Midbrain (tissue), 1 donor: ENCODE data around the gene FARSA.
"Not testable (repeated sequence)": the region's sequence is repeated elsewhere in the genome, so short reads cannot be mapped to it uniquely, and the experiment has no call there.

Experiments used
- DNase-seq: peaks from one replicate; lab custom pipeline; 2025; lab: John Stamatoyannopoulos, UW

The FARSA gene

DNA sequence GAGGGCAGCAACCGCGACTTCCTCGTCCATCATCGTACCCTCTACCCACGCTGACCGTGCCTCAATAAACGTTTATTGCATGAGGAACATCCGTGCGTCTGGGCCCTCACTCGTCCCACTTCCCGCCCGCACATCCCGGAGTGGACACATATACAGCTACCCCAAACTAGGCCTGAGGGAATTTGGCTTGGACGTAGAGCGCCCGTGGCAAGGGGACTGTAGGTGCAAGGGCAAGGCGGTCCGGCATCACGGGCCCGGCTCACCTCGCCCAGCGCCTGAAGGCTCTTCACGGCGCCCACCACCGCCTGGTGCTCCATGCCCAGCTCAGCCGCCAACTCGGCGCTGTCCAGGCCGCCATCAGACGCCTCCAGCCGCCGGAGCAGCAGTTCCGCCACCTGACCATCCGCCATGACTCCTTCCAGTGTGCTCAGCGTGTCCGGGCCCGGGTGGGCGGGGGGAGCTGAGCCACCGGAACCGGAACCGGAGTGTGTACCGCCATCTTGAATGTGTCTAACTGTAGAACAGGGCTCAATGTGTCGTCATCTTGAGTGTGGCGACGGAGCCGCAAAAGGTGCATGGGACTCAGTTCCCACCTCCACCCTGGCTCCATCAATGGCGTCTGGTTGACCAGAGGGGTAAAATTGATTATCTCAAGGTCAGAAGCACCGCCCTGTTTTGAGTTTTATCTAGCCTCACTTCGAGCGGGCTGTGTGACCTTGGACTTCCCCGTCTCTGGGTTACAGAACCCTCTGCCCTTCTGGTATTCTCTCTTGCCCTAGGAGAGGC is at the start of gene FARSA:
TSS of gene FARSA (minus strand) at position 425 of the 786 bp plus-strand sequence. CDS start at position 410, 15 bp downstream.
- peak; percentile 97 for DNase-seq

DNA sequence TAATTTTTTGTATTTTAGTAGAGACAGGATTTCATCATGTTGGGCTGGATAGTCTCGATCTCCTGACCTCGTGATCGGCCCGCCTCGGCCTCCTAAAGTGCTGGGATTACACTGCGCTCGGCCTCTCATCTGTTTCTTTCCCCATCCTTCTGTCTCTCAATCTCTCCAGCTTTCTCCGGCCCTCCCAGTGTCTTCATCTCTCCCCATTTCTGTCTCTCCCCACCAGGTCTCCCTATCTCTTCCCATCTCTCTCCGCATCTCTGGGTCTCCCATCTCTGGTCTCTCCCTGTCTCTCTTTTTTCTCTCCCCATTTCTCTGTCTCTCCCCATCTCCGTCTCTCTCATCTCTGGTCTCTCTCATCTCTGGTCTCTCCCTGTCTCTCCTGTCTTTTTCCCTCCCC is 49.6 kb upstream of the FARSA start:
- no peak for DNase-seq

DNA sequence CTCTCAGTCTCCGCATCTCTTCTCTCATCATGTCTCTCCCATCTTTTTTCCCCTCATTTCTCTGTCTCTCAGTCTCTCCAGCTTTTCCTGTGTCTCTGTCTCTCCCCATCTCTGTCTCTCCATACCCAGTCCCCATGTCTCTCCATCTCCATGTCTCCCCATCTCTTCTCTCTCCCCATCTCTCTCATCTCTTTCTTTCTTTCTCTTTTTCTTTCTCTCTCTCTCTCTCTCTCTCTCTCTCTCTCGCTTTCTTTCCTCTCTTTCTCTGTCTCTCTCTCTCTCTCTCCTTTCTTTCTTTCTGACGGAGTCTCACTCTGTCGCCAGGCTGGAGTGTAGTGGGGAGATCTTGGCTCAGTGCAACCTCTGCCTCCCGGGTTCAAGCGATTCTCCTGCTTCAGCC is 49.1 kb upstream of the FARSA start:
- DNase-seq: no peak

DNA sequence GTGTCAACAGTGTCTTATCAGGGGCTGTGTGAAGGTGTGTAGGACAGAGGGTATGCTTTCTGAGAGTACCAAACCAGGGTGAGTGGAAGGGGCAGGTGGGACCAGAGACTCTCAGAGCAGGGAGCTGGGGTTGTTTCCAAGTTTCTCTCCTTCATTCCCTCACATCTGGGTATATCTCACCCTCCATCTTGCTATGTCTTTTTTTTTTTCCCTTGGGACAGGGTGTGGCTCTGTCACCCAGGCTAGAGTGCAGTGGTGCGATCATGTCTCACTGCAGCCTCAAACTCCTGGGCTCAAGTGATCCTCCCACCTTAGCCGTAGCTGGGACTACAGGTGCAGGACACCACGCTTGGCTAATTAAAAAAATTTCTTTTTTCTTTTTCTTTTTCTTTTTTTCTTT is 46.5 kb upstream of the FARSA start:
- DNase-seq: no peak

DNA sequence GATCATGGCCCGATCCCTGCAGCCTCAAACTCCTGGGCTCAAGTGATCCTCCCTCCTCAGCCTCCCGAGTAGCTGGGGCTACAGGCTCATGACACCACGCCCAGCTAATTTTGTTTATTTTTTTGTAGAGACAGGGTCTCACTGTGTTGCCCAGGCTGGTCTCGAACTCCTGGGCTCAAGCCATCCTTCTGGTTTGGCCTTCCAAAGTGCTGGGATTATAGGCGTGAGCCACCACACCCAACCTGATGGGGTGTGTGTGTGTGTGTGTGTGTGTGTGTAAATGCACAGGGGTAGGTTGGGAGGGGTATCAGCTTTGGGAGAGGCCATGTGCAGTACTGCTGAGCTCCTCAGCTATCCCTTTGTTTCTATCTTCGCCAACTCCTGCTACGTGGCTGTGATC is 42.6 kb upstream of the FARSA start:
- DNase-seq: not testable (repeated sequence)

DNA sequence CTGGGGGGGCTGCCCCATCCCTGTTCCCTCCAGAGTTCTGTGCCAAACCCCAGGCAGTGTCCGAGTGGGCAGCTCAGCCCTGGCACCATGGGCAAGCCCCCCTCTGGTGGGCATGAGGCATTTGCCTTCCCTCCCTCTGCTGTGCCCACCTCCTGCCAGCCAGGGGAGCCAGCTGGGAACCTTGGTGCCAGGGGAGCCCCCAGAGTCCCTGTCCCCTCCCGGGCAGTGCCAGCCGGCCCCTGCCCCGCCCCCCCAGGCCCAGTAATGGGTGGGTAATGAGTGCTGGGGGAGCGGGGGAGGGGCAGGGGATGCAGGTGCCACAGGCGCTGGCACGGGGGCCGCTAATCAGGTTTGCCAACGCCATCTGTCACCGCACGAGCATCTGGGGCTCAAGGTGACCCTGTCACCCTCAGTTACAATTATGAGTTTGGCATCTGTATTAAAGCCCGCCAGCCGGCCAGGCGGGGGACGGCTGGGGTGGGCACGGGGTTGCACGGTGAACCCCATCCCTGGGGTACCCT is 41.8 kb upstream of the FARSA start:
- no peak for DNase-seq

DNA sequence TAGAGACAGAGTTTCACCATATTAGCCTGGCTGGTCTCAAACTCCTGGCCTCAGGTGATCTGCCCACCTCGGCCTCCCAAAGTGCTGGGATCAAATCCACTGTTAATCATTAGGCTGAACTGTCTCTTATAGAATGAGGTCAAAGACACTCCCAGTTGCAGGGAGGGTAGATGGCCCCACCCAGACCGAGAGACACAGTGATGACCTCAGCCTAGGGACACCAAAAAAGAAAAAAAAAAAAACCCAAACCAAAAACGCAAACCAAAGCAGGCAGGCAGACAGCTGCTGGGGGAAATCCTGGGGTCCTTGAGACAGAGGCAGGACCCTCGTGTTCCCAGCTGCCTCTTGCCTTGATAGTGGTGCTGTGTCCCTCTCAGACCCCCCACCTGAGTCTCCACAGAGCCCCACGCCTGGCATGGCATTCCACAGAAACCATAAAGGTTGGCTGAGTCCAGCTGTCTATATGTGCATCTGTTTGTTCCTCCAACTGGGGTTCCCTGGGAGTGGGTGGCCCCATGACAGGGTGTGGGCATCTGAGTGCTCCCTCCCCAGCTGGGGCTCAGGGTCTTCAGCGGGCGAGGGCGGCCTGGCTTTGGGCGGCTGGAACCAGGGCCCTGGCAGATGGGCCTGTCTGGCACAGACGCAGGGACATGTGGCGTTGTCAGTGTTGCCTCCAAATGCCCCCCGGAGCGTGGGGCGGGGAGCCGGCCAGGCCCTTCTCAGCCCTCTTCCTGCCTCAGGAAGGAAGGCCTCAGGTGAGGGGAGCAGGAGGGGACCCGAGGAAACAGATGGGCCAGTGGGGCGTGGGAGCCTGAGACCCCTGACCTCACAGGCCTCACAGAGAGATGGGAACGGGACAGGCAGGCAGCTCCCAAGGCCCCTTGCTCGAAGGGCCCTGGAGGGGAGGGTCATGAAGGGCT is 41.0 kb upstream of the FARSA start:
- DNase-seq: no peak

DNA sequence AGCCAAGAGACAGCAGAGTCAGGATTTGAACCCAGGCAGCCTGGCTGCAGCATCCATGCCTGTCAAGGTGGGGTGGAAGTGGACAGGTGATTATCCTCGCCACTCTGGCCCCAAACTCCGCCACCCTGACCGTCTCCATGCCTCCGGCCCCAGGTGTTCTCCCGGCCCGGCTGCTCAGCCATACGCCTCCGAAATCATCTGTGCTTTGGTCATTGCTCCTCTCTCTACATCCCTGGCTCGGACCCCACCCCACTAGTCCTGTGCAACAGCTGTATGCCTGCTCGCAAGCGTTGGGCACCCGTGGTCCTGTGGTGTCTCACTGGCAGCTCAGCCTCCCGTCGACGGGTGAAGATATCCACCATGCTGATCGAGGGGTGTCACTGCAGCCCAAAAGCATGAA is 39.7 kb upstream of the FARSA start:
- DNase-seq: no peak

DNA sequence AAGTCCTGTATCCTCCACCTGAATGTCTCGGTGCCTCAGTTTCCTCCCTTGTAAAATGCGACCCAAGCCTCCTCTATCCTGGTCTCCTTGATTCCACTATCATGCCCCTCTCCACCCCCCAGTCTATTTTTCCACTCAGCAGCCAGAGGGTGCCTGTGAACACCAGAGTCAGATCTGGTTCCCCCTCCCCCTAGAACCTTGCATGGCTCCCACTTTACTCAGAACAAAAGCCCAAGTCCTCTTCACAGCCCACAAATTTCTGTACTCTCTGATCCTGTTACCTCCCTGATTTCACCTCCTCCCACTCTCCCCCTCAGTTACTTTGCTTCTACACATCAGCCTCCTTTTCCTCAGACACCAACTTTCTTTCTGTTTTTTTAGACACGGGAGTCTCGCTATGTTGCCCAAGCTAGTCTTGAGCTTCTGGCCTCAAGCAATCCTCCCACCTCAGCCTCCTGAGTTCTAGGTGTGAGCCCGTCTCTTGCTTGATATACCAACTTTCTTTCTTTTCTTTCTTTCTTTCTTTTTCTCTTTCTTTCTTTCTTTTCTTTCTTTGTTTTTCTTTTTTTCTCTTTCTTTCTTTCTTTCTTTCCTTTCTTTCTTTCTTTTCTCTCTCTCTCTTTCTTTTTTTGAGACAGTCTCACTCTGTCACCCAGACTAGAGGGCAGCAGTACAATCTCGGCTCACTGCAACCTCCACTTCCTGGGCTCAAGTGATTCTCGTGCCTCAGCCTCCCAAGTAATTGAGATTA is 36.7 kb upstream of the FARSA start:
- DNase-seq: no peak

DNA sequence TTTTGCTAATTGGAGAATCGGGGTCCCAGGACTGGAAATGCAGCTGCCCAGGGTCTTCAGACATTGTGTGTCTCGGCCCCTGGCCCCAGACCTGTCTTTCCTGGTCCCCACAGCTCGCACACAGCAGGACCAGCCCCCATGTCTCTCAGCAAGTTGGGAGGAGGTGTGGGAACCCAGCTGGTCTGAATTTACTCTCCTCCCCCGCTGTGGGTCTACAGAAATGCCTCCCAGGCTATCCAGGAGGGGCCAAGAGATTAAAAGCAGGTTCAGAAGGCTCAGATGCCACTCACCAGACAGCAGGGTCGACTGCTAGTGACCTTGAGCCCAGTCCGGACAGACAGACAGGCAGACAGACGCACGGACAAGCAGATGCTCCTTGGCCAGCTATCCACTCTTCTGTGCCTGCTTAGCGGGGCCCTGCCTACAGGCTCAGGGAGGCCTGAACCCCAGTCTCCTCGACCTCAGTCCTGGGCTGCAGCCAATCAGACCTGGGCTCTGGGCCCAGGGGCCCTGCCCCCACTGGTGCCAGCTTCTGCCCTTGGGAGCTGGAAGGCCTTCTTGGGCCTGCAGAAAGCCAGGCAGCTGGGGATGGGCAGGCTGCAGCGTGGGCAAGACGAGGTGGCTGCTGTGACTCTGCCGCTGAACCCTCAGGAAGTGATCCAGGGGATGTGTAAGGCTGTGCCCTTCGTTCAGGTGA is 35.9 kb upstream of the FARSA start, which contains the start of gene DAND5:
TSS of gene DAND5 (plus strand) at position 285 of the 697 bp plus-strand sequence. CDS start at position 370, 85 bp downstream.
- DNase-seq: peak; percentile 63

DNA sequence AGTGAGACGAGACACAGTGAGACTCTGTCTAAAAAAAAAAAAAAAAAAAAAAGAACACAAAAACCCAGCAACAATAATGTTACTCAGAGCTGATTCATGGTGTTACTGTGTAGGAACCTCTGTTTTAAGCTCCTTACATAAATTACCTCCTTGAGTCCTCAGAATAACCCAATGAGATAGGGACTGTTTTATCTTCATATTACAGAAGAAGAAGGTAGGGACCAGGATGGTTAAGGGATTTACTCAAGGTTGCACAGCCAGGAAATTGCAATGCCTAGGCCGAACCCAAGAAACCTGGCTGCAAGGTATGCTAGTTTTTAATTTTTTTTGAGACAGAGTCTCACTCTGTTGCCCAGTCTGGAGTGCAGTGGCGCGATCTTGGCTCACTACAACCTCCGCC is 34.4 kb upstream of the FARSA start:
- DNase-seq: no peak

DNA sequence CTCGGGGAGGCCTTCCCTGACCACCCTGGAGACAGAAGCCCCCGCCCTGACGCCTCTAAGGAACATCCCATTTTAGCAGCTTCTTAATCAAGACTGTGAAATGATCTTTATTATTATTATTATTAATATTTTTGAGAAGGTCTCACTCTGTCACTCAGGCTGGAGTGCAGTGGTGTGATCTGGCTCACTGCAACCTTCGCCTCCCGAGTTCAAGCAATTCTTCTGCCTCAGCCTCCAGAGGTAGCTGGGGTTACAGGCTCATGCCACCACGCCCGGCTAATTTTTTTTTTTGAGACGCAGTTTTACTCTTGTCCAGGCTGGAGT is 32.3 kb upstream of the FARSA start:
- no peak for DNase-seq

DNA sequence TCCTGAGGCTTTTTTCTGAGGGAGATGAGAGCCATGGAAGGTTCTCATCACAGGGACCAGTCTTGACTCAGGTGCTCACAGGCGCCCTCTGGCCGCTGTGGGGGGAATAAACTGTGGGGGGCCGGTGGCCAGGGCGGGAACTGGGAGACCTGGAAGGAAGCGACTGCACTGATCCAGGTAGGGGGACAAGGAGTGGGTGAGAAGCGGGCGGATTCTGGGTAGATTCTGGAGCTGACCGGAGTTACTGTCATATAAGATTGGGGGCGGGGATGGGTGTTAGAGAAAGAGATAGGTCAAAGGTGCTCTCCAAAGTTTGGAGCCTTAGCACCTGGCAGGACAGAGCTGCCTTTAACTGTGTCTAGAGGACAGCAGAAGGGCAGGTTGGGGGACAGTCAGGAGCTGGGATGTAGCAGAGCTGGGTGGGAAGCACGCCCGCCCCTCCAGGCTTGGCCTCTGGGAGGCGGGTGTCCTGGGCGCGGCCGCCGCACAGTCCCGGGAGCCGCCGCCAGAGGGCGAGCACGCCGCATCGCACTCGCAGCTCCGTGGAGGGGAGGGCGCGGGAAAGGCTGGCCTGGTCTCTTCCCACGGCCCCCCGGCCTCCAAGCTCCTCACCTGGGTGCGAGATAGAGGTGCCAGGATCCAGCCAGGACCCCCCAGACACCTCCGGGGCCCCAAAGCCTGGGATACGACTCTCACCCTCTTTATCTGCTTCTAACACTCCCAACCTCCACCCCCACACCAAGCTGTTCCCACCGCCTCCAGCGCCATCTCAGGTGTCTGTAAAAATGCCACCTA is 31.7 kb upstream of the FARSA start:
- DNase-seq: peak; percentile 72

DNA sequence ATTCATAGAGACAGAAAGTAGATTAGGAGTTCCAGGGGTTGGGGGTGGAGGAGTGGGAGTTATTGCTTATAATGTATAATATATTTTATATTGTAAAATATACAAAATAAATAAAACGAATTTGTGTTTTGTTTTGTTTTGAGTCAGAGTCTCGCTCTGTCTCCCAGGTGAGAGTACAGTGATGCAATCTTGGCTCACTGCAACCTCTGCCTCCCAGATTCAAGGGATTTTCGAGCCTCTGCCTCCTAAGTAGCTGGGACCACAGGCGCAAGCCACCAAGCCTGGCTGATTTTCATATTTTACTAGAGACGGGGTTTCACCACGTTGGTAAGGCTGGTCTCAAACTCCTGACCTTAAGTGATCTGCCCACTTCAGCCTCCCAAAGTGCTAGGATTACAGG is 26.0 kb upstream of the FARSA start:
- DNase-seq: no peak

DNA sequence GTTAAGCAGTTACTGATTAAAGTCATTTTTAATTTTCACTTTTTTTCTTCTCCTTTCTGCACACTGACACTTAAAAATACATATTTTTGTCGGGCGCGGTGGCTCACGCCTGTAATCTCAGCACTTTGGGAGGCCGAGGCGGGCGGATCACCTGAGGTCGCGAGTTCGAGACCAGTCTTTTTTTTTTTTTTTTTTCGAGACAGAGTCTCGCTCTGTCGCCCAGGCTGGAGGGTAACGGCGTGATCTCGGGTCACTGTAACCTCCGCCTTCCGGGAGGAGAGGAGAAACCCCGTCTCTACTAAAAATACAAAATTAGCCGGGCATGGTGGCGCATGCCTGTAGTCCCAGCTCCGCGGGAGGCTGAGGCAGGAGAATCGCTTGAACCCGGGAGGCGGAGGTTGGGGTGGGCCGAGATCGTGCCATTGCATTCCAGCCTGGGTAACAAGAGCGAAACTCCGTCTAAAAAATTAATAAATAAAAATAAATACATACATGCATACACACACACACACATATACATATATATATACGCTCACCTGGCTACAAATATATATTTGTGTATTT is 24.0 kb upstream of the FARSA start:
- not testable (repeated sequence) for DNase-seq

DNA sequence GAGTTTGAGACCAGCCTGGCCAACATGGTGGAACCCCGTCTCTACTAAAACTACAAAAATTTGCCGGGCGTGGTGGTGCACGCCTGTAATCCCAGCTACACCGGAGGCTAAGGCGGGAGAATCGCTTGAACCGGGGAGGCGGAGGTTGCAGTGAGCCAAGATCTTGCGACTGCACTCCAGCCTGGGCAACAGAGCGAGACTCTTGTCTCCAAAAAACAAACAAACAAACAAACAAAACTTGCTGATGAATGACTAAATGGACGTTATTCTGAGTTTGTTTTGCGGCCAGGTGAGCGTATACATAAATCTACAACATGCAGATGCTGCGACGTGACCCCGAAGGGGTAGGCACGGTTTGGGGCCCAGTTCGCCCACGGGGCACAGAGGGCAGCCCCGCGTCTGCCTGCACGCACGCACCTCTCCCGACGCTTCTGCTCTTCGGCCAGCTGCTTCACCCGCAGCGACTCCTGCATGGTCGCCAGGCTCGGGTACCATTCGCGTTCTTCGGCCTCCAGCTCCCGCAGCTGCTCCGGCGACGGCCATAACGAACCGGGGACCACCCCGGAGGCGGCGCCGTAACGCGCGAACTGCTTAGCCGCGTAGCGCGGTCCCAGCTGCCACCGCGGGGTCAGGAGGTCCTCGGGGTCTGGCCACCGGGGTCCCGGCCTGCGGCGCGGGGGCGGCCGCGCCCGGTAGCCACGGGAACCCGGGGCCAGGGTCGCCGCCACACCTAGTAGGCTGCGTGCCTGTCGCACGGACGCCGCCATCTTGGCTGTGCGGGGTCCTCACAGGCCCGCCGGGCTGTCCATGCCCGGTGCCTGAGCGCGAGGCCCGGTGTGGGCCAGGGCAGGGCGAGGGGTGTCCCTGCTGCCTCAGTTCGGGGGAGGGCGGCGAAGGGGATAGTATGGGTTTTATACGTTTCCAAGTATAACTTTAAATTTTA is 23.2 kb upstream of the FARSA start, which contains the start of gene GADD45GIP1:
TSS of gene GADD45GIP1 (minus strand) at position 778 of the 943 bp plus-strand sequence. CDS start at position 767, 11 bp downstream.
- peak; percentile 56 for DNase-seq

DNA sequence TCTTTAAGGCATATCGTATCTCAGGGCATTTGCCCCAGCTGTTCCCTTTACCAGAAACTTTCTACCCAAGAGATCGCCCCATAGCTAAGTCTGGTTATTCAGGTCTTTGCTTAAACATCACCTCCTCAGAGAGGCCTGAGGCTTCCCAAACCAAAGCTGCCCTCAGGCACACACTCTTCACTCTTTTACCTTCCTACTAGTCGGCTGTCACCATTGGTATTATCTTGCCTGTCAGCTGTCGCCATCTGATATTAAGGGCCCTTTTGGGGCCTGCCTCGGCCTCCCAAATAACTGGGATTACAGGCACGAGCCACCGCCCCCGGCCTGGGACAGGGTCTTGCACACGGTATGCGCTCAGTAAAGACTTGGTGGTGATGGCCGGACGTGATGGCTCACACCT is 22.5 kb upstream of the FARSA start:
- no peak for DNase-seq

DNA sequence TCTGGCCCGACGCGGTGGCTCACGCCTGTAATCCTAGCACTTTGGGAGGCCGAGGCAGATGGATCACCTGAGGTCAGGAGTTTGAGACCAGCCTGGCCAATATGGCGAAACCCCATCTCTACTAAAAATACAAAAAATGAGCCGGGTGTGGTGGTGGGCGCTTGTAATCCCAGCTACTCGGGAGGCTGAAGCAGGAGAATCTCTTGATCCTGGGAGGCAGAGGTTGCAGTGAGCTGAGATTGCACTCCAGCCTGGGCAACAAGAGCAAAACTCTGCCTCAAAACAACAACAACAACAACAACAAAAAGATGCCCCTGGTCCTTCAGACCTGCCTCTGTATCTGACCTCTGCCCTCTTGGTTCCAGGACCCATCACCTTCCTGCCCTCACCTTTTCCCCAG is 22.1 kb upstream of the FARSA start:
- not testable (repeated sequence) for DNase-seq

DNA sequence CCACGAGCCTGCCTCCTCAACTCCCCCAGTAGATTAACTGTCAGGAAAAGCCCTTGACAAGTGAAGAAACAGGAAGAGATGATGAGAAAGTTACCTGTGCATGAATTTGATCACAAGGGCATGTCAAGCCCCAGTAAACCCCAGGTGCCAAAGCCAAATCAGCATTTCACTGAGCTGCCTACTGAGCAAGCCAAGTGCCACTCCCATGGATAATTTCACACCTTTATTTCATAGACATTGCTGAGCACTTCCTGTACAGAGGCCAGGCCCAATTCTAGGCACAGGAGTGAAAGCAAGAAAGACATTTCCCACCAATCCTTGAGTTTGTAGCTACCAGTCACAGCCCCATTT is 21.1 kb upstream of the FARSA start:
- no peak for DNase-seq
